Astrocyte of the spinal cord (primary cell): ENCODE measurements around the gene FANCL.
A peak's percentile ranks its signal among the peaks of the same experiment; 100 is the strongest.

Source experiments
- DNase-seq: peaks from one replicate; pipeline ENCODE4 v3.0.0; 2011; ENCODE audit warnings: low read depth, low spot score
- H3K4me3 ChIP-seq: 2 replicates; pipeline ENCODE4 v1.5.1; 2011; ENCODE audit warnings: low read depth, mild to moderate bottlenecking, low read length, moderate library complexity
- CTCF ChIP-seq: IDR thresholded peaks from 2 replicates; pipeline ENCODE4 v1.5.1; 2012; ENCODE audit warnings: low read depth, mild to moderate bottlenecking, low read length, inconsistent platforms
- in situ Hi-C: cut with HindIII; loops from 2 replicates; pipeline ENCODE4 v1.10.0; 2017; ENCODE audit warnings: low sequenced_read_pairs

The FANCL gene

GRCh38 chr2:58110765-58111164 lies 130.4 kb downstream of the FANCL start:
- in situ Hi-C loops: no loop called here
- no peak overlapping the region for H3K4me3 ChIP-seq
- peak; percentile 4 for TF ChIP-seq CTCF
- DNase-seq: no peak

- no peak overlapping the region for H3K4me3 ChIP-seq
- in situ Hi-C loops: no loop called here
- TF ChIP-seq CTCF: no peak
- no peak for DNase-seq
Observed at GRCh38 chr2:58109481-58109880, 131.6 kb downstream of the FANCL start.
